RKO (cell line): Measurements from ENCODE around the gene HIF1A.
A peak's percentile ranks its signal among the peaks of the same experiment; 100 is the strongest.
"Not testable (repeated sequence)": the region's sequence is repeated elsewhere in the genome, so short reads cannot be mapped to it uniquely, and the experiment has no call there.

Experiments used
- DNase-seq: peaks from one replicate; pipeline ENCODE4 v3.0.0-alpha.2; 2016; ENCODE audit warnings: low spot score

HIF1A gene

GRCh38 chr14:61673305-61673704, 22.0 kb upstream of the HIF1A start:
- no peak for DNase-seq

- no peak for DNase-seq
These were observed 20.0 kb upstream of the HIF1A start for GRCh38 chr14:61675291-61675690.

DNA sequence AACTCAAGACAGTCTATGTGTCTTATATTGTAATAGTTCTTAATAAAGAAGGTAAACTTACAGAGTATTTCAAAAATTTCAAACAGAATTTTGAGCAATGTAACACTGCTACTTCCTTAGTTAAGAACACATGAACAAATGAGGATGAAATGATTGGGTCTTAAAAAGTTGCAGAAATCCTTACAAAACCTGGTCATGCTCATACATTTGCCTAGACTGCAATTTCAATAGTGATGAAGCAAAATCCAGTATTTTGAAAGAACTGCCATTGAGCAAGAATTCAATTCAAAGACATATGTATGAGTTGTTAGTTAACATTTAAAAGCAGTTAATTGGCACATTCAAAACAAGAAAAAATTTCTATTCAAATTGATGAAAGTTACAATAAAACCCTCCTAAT, 17.8 kb upstream of the HIF1A start:
- no peak for DNase-seq

DNA sequence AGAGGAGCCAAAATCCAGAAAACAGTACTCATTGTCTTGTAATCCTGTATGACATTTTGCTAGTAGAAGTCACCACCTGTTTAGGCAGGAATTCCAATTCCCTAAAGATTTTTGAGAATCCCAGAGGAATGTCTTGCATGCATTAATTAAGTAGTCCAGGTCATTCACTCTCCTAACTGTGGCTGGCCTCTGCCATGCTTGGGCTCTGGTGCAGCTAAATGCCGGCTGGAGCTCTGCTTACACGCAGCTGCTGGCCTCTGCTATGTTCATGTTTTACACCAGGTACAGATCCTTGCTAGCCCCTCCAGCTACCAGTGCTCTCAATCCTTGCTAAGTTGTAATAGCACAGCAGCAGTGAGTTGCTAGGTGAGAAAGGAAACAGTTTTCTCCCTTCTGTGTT, 16.3 kb upstream of the HIF1A start:
- DNase-seq = no peak

- DNase-seq = no peak
These were observed 13.9 kb upstream of the HIF1A start for GRCh38 chr14:61681413-61681812.

DNA sequence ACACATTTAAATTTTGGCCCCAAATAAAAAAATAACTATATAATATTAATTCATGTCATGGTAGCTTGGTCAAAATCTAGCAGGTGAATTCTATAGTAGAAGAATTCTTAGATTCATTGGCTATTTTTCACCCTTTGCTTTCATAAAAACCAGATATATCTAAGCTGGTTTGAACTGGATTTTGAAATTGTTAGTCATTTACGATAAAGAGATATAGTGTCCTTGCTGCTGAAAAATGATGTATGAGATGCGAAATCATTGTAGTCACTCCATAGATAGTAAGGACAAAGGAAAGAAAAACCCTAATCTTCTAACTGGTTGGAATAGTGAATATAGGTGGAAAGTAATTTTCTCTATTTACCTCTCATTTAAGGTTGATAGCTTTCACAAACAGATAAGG, 12.2 kb upstream of the HIF1A start:
- no peak for DNase-seq

GRCh38 chr14:61690039-61690438, 5.3 kb upstream of the HIF1A start:
- no peak for DNase-seq

- no peak for DNase-seq
These were observed 4.3 kb upstream of the HIF1A start for GRCh38 chr14:61690982-61691381.

DNA sequence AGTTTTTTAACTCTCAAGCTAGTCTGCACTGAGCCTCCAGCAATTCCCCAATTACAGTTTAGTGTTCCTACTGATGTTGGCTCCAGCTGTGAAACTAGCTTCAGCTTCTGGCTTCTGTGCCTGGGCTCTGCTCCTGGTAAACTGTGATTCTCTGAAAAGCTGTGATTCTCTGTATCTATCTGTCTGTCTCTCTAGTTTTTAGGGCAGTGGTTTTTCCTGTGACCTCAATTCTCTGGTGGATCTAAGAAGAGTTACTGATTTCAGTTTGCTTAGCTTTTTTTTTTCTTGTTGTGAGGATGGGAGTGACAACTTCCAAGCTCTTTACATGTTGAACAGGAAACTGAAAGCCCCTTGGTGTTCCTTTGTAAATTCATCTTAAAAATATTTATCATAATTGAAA, 3.8 kb upstream of the HIF1A start:
- DNase-seq = no peak

- DNase-seq = no peak
These were observed 1.3 kb upstream of the HIF1A start for GRCh38 chr14:61694039-61694438.

GRCh38 chr14:61695695-61696527, 598 bp downstream of the HIF1A start:
- DNase-seq = peak; percentile 63

DNA sequence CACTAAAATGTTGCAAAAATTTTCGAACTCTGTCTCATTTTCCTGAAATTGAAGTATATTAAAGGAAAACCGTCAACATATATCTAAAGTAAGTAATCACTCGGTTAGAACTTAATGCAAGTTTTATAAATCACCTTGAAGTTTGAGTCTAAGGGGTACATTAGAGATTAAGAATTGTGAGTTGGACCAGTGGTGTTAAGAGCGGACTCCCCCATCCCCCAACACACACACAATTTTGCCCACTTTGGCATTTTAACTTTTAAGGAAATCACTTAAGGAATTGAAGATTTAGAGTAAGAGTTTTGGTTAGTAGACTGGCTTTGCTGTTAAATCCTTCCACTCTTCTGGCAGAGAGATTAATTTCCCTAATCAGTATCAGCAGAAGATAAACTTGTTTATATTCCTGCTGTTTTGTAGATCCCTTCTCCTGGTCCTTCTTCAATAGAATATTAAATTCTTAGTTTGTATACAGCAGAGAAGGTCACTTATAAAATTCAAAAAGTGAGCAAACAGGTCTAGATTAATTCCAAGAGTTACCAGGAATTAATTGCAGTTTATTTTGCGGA, 1.5 kb downstream of the HIF1A start:
- DNase-seq = peak; percentile 22

- DNase-seq = peak; percentile 20
These were observed 3.1 kb downstream of the HIF1A start for GRCh38 chr14:61698206-61698980.

DNA sequence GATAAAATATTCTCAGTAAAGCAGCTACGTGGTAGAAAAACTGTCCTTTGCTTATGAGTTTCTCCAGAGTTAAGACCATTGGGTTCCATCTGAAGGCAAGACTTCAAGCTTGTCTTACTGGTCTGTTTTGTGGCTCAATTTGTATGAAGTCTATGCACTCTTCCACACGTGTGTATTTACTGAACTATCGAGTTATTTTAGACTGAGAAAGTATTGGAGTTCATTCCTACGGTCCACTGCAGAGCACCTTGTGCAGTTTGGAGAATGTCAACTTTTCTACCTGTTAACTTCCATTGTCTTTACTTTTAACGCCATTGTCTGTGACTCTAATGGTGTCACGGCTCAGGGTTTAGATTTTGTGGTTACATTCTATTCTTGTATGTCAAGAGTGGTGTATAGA, 3.7 kb downstream of the HIF1A start:
- DNase-seq = no peak

DNA sequence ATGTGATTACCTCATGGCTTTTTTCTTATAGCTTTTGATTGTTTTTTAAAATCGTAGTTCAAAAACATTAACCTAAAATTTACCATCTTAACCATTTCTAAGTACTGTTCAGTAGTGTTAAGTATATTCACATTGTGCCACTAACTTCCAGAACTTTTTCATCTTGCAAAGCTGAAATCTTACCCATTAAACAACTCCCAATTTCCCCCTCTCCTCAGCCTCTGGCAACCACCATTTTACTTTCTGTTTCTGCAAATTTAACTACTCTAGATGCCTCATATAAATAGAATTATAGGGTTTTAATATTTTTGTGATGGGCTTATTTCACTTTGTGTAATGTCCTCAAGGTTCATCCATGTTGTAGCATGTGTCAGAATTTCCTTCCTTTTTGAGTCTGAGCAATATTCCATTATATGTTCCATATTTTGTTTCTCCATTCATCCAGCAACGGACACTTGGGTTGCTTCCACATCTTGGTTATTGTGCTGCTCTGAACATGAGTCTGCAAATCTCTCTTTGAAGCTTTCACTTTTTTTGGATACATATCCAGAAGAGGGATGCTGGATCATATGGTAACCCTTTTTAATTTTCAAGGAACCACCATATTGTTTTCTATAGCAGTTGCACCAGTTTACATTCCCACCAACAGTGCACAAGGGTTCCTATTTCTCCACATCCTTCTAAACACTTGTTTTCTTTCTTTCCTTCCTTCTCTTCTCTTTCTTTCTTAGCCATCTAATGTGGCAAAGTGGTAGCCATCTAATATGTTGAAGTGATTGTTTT, 5.0 kb downstream of the HIF1A start:
- no peak for DNase-seq

DNA sequence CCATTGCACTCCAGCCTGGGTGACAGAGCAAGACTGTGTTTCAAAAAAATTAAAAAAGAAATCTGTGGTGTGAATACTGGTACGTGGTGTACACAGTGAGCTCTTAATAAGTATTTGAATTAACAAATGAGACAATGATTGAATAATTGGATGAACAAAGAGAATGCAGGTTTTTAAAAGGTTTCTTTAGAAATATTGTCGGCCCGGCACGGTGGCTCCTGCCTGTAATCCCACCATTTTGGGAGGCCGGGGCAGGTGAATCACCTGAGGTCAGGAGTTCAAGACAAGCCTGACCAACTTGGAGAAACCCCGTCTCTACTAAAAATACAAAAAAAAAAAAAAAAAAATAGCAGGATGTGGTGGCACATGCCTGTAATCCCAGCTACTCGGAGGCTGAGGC, 6.6 kb downstream of the HIF1A start:
- no peak for DNase-seq

- DNase-seq = no peak
These were observed 8.2 kb downstream of the HIF1A start for GRCh38 chr14:61703342-61704129.

DNA sequence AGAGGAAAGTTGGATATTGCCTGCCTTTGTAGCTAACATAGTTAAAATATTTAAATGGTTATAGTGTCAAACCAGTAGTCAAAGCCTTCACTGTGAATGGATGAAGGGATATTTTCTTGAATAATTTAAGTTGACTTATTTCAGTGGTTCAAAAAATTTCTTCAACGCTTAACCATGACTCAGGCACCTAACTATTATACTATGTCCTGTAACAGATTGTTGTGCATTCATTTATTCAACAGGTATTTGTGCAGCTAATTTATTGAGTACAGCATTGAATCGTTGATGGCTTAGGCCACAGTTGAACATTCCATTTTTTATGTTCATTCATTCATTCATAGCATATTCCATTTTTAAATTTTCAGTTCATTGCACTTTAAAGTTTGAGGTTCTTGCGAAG, 9.2 kb downstream of the HIF1A start:
- DNase-seq = no peak

DNA sequence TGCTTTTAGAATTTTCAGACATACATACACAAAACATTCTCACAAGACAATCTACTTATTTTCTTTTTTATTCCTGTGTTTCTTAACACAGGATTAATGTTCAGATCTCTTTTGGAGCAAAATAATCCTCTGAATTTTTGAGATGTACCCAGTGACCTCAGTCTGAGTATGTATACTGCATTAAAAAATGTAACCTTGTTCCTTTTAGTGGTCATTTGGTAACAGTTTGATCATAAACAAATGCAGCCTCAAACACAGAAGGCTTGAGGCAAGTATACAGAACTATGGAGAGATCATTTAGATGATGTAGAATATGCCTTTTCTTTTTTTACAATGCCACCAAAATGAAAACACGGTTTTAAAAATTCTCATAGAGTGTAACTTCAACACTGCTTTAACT, 9.7 kb downstream of the HIF1A start:
- DNase-seq = no peak

GRCh38 chr14:61706096-61706690, 10.9 kb downstream of the HIF1A start:
- DNase-seq = no peak

DNA sequence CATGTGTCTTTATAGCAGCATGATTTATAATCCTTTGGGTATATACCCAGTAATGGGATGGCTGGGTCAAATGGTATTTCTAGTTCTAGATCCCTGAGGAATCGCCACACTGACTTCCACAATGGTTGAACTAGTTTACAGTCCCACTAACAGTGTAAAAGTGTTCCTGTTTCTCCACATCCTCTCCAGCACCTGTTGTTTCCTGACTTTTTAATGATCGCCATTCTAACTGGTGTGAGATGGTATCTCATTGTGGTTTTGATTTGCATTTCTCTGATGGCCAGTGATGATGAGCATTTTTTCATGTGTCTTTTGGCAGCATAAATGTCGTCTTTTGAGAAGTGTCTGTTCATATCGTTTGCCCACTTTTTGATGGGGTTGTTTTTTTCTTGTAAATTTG, 12.5 kb downstream of the HIF1A start:
- not testable (repeated sequence) for DNase-seq
